Panc1 (cell line): ENCODE results near the gene ATP1A3. TPM values are rescaled to one million over a fixed set of nuclear protein-coding genes. Genes with fewer than 3 reads are reported as not detected.

Source experiments
- ATAC-seq: fragments of 200-7000 bp; cut with Tn5 transposase; 2 replicates; pipeline ENCODE4 v1.9.1; 2020; ENCODE audit warnings: mild to moderate bottlenecking, moderate library complexity
- BruUV-seq: library from RNA; stranded (reverse); fragments of 400-500 nt; replicated peaks from 2 replicates; lab custom pipeline; 2021; lab: Mats Ljungman, UMichigan
- CTCF ChIA-PET: fragments of 300-600 bp; sonication (Branson Sonifier 250); formaldehyde crosslinking; loops from one replicate; lab custom pipeline; 2022; ENCODE audit warnings: antibody characterized with exemption; lab: Charles Lee
- POLR2A ChIA-PET: fragments of 300-600 bp; sonication (Branson Sonifier 250); formaldehyde crosslinking; loops from one replicate; lab custom pipeline; 2022; ENCODE audit warnings: antibody characterized with exemption; lab: Charles Lee
- DNase-seq: peaks from one replicate; pipeline ENCODE4 v3.0.0-alpha.2; 2010; ENCODE audit warnings: low read depth, low spot score
- H3K27ac ChIP-seq: 2 replicates; pipeline ENCODE4 v1.5.1; 2011; ENCODE audit warnings: mild to moderate bottlenecking, low read length, inconsistent platforms
- H3K27me3 ChIP-seq: fragments of 200-500 bp; sonication (Bioruptor generic); 2 replicates; pipeline ENCODE4 v1.6.0; 2014; ENCODE audit warnings: low read length, inconsistent platforms; ENCODE audit not compliant: control insufficient read depth, insufficient read depth
- H3K36me3 ChIP-seq: fragments of 200-500 bp; sonication (Bioruptor generic); 2 replicates; pipeline ENCODE4 v1.5.1; 2014; ENCODE audit warnings: inconsistent platforms, mild to moderate bottlenecking, low read length, moderate library complexity; ENCODE audit not compliant: control insufficient read depth, insufficient read depth
- H3K4me1 ChIP-seq: 2 replicates; pipeline ENCODE4 v1.5.1; 2011; ENCODE audit warnings: inconsistent platforms, mild to moderate bottlenecking, low read length, moderate library complexity; ENCODE audit not compliant: control insufficient read depth, insufficient read depth
- H3K4me3 ChIP-seq, 2 experiments: 2 replicates each; pipeline ENCODE4 v1.5.1; 2011 to 2012; ENCODE audit warnings: low read depth in 2 of 2, low read length in 2 of 2, mild to moderate bottlenecking in 2 of 2, inconsistent platforms in 1 of 2, moderate library complexity in 1 of 2
- H3K9me3 ChIP-seq: fragments of 200-500 bp; sonication (Bioruptor generic); 2 replicates; pipeline ENCODE4 v1.5.1; 2014; ENCODE audit warnings: low read depth, mild to moderate bottlenecking, inconsistent platforms, low read length, moderate library complexity; ENCODE audit not compliant: control insufficient read depth, insufficient read depth
- POLR2AphosphoS5 ChIP-seq: IDR thresholded peaks from 2 replicates; pipeline ENCODE4 v1.6.1; 2012; ENCODE audit warnings: mild to moderate bottlenecking, low read depth, low read length, moderate library complexity
- SIN3A ChIP-seq: IDR thresholded peaks from 2 replicates; pipeline ENCODE4 v1.6.1; 2012; ENCODE audit warnings: low read depth, mild to moderate bottlenecking, low read length, moderate library complexity, borderline replicate concordance; ENCODE audit not compliant: insufficient read depth
- TCF7L2 ChIP-seq: IDR thresholded peaks from 2 replicates; pipeline ENCODE4 v1.6.1; 2011; ENCODE audit warnings: mild to moderate bottlenecking, low read depth, low read length, inconsistent platforms
- in situ Hi-C: cut with HindIII; loops from 2 replicates; pipeline ENCODE4 v1.10.0; 2016; ENCODE audit warnings: low sequenced_read_pairs, low pct_unique_long_range_greater_than_20kb
- intact Hi-C: fragments of 100-400 bp; cut with micrococcal nuclease; formaldehyde crosslinking; loops from one replicate; pipeline ENCODE4 v1.10.0; 2022; ENCODE audit not compliant: unreplicated experiment
- total RNA-seq: library from RNA; stranded (reverse); gene quantifications from one replicate; pipeline ENCODE4 v1.2.1, GENCODE V29; 2021; ENCODE audit not compliant: unreplicated experiment
- TF ChIP-seq, protein P1 (sequence below): fragments of 450-650 bp; IDR thresholded peaks from 2 replicates; pipeline ENCODE4 v1.5.1; 2017; ENCODE audit warnings: mild to moderate bottlenecking
- TF ChIP-seq, protein P2 (sequence below), 2 experiments: IDR thresholded peaks; 2 replicates each; pipeline ENCODE4 v1.6.1; 2011 to 2012; ENCODE audit warnings: low read depth in 2 of 2, control low read depth in 1 of 2, low read length in 1 of 2, mild to moderate bottlenecking in 1 of 2, moderate library complexity in 1 of 2; ENCODE audit not compliant: insufficient read depth in 1 of 2

ATP1A3 gene
- total RNA-seq, 1 experiment from 2014 or later = 4.9 TPM

DNA sequence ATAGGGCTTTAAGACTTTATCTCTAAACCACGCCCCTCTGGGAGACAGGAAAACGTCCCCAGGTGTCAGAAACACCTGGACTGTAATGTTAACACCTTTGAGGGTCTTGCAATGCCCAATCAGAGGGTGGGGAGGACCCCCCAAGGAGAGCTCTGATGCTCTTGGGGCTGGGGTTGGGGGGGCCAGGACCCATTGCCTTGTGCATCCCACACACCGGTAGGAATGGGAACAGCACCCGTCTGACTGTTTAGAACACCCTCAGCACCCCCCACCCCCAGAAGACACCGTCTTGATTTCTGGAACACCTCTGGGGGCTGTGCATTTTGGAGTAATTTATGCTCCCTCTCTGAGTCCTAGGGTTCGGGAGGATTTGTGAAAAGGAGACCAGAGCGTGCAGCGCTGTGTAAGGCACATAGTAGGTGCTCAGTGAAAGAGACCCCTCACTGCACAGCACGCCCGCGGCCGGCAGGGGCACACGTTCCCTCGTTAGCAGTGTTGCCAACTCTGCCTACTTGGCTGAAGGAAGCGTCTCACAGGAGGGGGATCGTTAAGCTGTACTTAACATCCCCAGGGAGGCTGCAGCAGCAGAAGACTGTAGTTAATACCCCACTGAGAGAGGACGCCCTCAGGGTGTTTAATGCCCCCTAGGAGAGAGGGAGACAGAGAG is 63.0 kb downstream of the ATP1A3 start:
- DNase-seq (no peak), ATAC-seq (no peak)
- ChIA-PET CTCF (no interaction called here), POLR2A (no interaction called here)
- intact Hi-C loops (loop anchor here (10.0 kb wide), 1 partner anchor 46 kb away; the partner anchor contains the start of gene ARHGEF1), in situ Hi-C loops (no loop called here)
- Histone ChIP-seq H3K27me3 (peaks cover 3% of the 10 kb centered on the region; the same call in 1 of the 2 replicates), H3K9me3 (no peaks in the 10 kb centered on the region), H3K4me1 (no peaks in the 10 kb centered on the region; the same call in 1 of the 2 replicates), H3K27ac (no peak overlapping the region), H3K36me3 (no peaks in the 10 kb centered on the region), H3K4me3 (no peak overlapping the region)
- TF ChIP-seq, protein P1, sequence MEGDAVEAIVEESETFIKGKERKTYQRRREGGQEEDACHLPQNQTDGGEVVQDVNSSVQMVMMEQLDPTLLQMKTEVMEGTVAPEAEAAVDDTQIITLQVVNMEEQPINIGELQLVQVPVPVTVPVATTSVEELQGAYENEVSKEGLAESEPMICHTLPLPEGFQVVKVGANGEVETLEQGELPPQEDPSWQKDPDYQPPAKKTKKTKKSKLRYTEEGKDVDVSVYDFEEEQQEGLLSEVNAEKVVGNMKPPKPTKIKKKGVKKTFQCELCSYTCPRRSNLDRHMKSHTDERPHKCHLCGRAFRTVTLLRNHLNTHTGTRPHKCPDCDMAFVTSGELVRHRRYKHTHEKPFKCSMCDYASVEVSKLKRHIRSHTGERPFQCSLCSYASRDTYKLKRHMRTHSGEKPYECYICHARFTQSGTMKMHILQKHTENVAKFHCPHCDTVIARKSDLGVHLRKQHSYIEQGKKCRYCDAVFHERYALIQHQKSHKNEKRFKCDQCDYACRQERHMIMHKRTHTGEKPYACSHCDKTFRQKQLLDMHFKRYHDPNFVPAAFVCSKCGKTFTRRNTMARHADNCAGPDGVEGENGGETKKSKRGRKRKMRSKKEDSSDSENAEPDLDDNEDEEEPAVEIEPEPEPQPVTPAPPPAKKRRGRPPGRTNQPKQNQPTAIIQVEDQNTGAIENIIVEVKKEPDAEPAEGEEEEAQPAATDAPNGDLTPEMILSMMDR = peak; percentile 33
- TF ChIP-seq TCF7L2 (no peak), POLR2AphosphoS5 (no peak)
- BruUV-seq = no TSS peak

DNA sequence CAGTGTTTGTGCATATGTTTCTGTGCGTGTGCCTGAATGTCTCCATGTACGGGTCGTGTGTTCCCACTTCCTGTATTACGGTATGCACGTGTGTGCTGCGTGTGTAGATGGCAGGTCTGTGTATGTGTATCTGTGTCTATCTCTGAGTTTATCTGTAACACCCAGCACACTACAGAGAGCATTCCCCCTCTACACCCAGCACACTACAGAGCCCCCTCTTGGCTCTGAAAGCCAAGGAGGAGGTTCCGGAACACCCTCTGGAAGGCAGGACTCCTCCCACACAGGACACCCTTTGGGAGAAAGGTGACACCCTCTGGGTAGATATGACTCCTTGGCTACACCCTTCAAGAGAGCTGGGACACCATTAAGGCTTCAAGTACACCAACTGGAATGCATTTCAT is 63.7 kb downstream of the ATP1A3 start:
- CTCF ChIA-PET = interaction anchor here (0.7 kb wide), 1 partner anchor 34 kb away, joined by 3 read pairs; no protein-coding TSS in a partner anchor
- DNase-seq = no peak
- TF ChIP-seq, protein P2, sequence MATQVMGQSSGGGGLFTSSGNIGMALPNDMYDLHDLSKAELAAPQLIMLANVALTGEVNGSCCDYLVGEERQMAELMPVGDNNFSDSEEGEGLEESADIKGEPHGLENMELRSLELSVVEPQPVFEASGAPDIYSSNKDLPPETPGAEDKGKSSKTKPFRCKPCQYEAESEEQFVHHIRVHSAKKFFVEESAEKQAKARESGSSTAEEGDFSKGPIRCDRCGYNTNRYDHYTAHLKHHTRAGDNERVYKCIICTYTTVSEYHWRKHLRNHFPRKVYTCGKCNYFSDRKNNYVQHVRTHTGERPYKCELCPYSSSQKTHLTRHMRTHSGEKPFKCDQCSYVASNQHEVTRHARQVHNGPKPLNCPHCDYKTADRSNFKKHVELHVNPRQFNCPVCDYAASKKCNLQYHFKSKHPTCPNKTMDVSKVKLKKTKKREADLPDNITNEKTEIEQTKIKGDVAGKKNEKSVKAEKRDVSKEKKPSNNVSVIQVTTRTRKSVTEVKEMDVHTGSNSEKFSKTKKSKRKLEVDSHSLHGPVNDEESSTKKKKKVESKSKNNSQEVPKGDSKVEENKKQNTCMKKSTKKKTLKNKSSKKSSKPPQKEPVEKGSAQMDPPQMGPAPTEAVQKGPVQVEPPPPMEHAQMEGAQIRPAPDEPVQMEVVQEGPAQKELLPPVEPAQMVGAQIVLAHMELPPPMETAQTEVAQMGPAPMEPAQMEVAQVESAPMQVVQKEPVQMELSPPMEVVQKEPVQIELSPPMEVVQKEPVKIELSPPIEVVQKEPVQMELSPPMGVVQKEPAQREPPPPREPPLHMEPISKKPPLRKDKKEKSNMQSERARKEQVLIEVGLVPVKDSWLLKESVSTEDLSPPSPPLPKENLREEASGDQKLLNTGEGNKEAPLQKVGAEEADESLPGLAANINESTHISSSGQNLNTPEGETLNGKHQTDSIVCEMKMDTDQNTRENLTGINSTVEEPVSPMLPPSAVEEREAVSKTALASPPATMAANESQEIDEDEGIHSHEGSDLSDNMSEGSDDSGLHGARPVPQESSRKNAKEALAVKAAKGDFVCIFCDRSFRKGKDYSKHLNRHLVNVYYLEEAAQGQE (IDR thresholded peaks at IDR 0.05; ENCODE audit: insufficient read depth in 1 of 2, low read depth in 2 of 2, low read length in 1 of 2) = no peak
- TF ChIP-seq SIN3A = no peak
- no peak for TF ChIP-seq POLR2AphosphoS5
- TF ChIP-seq, protein P1 = no peak
- TF ChIP-seq TCF7L2 = no peak
- POLR2A ChIA-PET = no interaction called here
- in situ Hi-C loops (no loop called here), intact Hi-C loops (loop anchor here (10.0 kb wide), 1 partner anchor 46 kb away; the partner anchor contains the start of gene ARHGEF1)
- H3K9me3 ChIP-seq = no peaks in the 10 kb centered on the region
- ATAC-seq = no peak
- BruUV-seq = no TSS peak
- H3K36me3 ChIP-seq = no peaks in the 10 kb centered on the region
- no peak overlapping the region for H3K27ac ChIP-seq
- no peaks in the 10 kb centered on the region; the same call in 1 of the 2 replicates for H3K4me1 ChIP-seq
- peaks cover 3% of the 10 kb centered on the region; the same call in 1 of the 2 replicates for H3K27me3 ChIP-seq
- no peak overlapping the region for H3K4me3 ChIP-seq
